Measurements from ENCODE around the gene MALAT1. TPM values are rescaled to one million over a fixed set of nuclear protein-coding genes. Genes with fewer than 3 reads are reported as not detected.

MALAT1 gene
- total and polyA plus RNA-seq, 2 of the 13 experiments (the other 11 are each of a cell fraction or from before 2014, with no cell fraction given): 143 to 1,237 TPM

GRCh38 chr11:65524741-65525545 lies 26.1 kb downstream of the MALAT1 start, which contains the start of gene SCYL1 (continued):
- TF ChIP-seq ZNF773 (CRISPR knock-in tag; IDR thresholded peaks at IDR 0.05; ENCODE audit: borderline replicate concordance) (peak; percentile 77; the same call in 1 of the 2 replicates), ELK4 (CRISPR knock-in tag; IDR thresholded peaks at IDR 0.05; ENCODE audit: borderline replicate concordance) (no peak), ZFP41 (CRISPR knock-in tag; IDR thresholded peaks at IDR 0.05; ENCODE audit: borderline replicate concordance) (no peak), BRD4 (CRISPR knock-in tag; IDR thresholded peaks at IDR 0.05) (no peak), CENPBD1 (CRISPR knock-in tag; IDR thresholded peaks at IDR 0.05; ENCODE audit: borderline replicate concordance, low read depth) (no peak), MYPOP (CRISPR knock-in tag; IDR thresholded peaks at IDR 0.05) (0 out of 2 replicates have a peak, but pooled peaks have one; percentile 21), ZNF18 (CRISPR knock-in tag; IDR thresholded peaks at IDR 0.05; ENCODE audit: insufficient replicate concordance) (no peak), ZNF703 (CRISPR knock-in tag; IDR thresholded peaks at IDR 0.05; ENCODE audit: borderline replicate concordance) (no peak), CEBPB (IDR thresholded peaks at IDR 0.05; ENCODE audit: borderline replicate concordance, low read depth, low read length) (no peak), ZBTB7A (CRISPR knock-in tag; IDR thresholded peaks at IDR 0.05) (no peak), ATF6 (CRISPR knock-in tag; conservative IDR thresholded peaks at IDR 0.05) (no peak), ZNF326 (CRISPR knock-in tag; IDR thresholded peaks at IDR 0.05; ENCODE audit: borderline replicate concordance) (no peak), AKNA (CRISPR knock-in tag; IDR thresholded peaks at IDR 0.05; ENCODE audit: borderline replicate concordance) (no peak)

All from HepG2 (cell line).